Cardiac muscle cell (in vitro differentiated cells and primary cell): ENCODE results near the gene RPAP3. TPM values are rescaled to one million over a fixed set of nuclear protein-coding genes. Genes with fewer than 3 reads are reported as not detected.

Experiments used
- DNase-seq, 2 donors: peaks; one replicate each; pipeline versions ENCODE4 v3.0.0 to v3.0.0-alpha.2; 2010 to 2017; ENCODE audit warnings: low read depth in 1 of 2, low spot score in 1 of 2
- H3K27ac ChIP-seq: fragments of 200-600 bp; sonication (generic); 2 replicates; pipeline ENCODE4 v1.5.1; 2016
- H3K27me3 ChIP-seq: fragments of 200-600 bp; sonication (generic); 2 replicates; pipeline ENCODE4 v1.6.0; 2016; ENCODE audit warnings: control low read depth
- H3K36me3 ChIP-seq: fragments of 200-600 bp; sonication (generic); 2 replicates; pipeline ENCODE4 v1.5.1; 2016; ENCODE audit warnings: control low read depth
- H3K4me1 ChIP-seq: fragments of 200-600 bp; sonication (generic); 2 replicates; pipeline ENCODE4 v1.8.1; 2017; ENCODE audit warnings: low read depth, mild to moderate bottlenecking, mixed run types
- H3K4me3 ChIP-seq: fragments of 200-600 bp; sonication (generic); 2 replicates; pipeline ENCODE4 v1.5.1; 2016; ENCODE audit warnings: mild to moderate bottlenecking
- H3K9me3 ChIP-seq: fragments of 200-600 bp; sonication (generic); 2 replicates; pipeline ENCODE4 v1.5.1; 2017; ENCODE audit warnings: low read depth, mild to moderate bottlenecking, control low read depth
- CTCF ChIP-seq: IDR thresholded peaks from 2 replicates; pipeline ENCODE4 v1.5.1; 2012; ENCODE audit warnings: low read depth, mild to moderate bottlenecking, low read length
- polyA plus RNA-seq: library from polyadenylated mRNA; unstranded; fragments of >200 nt; fragmentation: Nextera tagmentation; extraction: Ambion mirVana; gene quantifications from 2 replicates; pipeline ENCODE4 v1.2.1, GENCODE V29; 2016
- total RNA-seq: library from RNA; depleted of rRNA; stranded (reverse); fragments of >200 nt; gene quantifications from 2 replicates; pipeline ENCODE4 v1.2.3, GENCODE V29; 2016

RPAP3 gene, protein sequence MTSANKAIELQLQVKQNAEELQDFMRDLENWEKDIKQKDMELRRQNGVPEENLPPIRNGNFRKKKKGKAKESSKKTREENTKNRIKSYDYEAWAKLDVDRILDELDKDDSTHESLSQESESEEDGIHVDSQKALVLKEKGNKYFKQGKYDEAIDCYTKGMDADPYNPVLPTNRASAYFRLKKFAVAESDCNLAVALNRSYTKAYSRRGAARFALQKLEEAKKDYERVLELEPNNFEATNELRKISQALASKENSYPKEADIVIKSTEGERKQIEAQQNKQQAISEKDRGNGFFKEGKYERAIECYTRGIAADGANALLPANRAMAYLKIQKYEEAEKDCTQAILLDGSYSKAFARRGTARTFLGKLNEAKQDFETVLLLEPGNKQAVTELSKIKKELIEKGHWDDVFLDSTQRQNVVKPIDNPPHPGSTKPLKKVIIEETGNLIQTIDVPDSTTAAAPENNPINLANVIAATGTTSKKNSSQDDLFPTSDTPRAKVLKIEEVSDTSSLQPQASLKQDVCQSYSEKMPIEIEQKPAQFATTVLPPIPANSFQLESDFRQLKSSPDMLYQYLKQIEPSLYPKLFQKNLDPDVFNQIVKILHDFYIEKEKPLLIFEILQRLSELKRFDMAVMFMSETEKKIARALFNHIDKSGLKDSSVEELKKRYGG
- total RNA-seq (13.9 and 24.9 TPM in 2 replicates), polyA plus RNA-seq (44.3 and 60.8 TPM in 2 replicates)

DNA sequence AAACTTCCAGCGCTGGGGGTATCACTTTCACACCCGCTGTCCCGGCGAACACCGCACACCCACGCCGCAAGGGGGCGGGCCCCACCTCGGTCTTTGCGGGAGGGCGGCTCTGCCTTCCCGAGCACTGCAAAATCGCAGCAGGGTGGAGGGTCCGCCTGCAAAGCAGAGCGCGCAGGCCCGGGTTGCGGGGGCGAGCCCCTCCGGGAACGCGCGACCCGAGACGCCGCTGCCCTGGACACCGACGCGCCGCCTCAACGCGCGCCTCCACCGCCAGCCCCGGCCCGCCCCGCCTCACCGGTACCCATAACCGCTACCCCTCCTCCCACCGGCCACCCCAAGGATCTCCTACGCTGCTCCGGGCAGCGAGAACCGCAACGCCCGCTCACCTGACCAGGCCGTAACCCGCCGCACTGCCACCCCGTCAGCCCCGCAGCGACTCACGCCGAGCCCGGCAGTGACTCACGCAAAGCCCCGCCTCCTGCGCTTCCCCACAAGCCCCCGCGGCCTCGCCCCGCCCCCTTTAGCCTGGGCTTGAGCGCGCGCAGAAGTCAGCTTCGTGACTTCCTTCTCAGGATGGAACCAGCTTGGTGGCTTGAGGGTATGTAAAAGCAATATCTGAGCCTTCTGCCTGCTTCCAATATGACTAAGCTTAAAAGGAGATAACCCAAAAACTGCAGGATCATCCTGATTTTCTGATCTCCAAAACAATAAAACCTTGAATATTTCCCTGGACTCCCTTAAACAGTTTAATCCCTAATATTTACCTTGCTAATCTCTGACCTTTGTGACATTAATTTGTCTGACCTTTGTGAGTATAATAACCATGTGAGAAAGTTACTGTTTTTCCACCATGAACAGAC lies at the start of gene RPAP3:
Gene RPAP3 (minus strand): TSS at position 465 of the 860 bp plus-strand sequence. CDS start 3,190 bp downstream, outside the sequence.
- peaks cover 5% of the 10 kb centered on the region for H3K36me3 ChIP-seq
- H3K4me3 ChIP-seq = peak within 1 kb of the TSS; percentile 82
- H3K27ac ChIP-seq = peak within 1 kb of the TSS; percentile 90
- H3K4me1 ChIP-seq = peaks cover 9% of the 10 kb centered on the region
- no peaks in the 10 kb centered on the region for H3K27me3 ChIP-seq
- no peaks in the 10 kb centered on the region for H3K9me3 ChIP-seq
- peak; percentile 94 to 97 for DNase-seq
- peak; percentile 55 for TF ChIP-seq CTCF

- no peaks in the 10 kb centered on the region for H3K4me1 ChIP-seq
- no peak for DNase-seq
- H3K36me3 ChIP-seq = no peaks in the 10 kb centered on the region
- no peaks in the 10 kb centered on the region for H3K27me3 ChIP-seq
- H3K27ac ChIP-seq = no peak overlapping the region
- no peak for TF ChIP-seq CTCF
- no peaks in the 10 kb centered on the region for H3K9me3 ChIP-seq
- no peak overlapping the region for H3K4me3 ChIP-seq
These were observed 49.1 kb upstream of the RPAP3 start for GRCh38 chr12:47754881-47755280.

DNA sequence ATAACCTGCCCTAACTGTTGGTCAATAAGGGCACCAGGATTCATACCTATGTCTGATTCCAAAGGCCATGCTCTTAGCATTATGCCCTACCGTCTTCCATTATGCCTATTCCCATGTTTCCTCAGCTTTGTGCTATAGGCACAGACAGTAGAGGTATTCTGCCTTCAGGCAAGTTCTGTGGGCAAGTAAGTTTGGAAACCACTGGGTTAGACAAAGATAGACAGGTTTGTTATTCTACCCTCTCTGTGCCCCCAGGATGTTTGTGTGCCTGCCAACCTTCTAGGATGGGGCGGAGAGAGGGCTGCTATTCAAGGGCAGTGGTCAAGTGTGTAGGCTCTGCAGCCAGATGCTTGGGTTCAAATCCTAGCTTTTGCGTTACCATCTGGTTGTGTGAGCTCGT lies 48.3 kb upstream of the RPAP3 start:
- no peak for TF ChIP-seq CTCF
- DNase-seq = no peak
- no peak overlapping the region for H3K27ac ChIP-seq
- H3K9me3 ChIP-seq = no peaks in the 10 kb centered on the region
- no peak overlapping the region for H3K4me3 ChIP-seq
- no peaks in the 10 kb centered on the region for H3K4me1 ChIP-seq
- H3K27me3 ChIP-seq = no peaks in the 10 kb centered on the region
- H3K36me3 ChIP-seq = no peaks in the 10 kb centered on the region

DNA sequence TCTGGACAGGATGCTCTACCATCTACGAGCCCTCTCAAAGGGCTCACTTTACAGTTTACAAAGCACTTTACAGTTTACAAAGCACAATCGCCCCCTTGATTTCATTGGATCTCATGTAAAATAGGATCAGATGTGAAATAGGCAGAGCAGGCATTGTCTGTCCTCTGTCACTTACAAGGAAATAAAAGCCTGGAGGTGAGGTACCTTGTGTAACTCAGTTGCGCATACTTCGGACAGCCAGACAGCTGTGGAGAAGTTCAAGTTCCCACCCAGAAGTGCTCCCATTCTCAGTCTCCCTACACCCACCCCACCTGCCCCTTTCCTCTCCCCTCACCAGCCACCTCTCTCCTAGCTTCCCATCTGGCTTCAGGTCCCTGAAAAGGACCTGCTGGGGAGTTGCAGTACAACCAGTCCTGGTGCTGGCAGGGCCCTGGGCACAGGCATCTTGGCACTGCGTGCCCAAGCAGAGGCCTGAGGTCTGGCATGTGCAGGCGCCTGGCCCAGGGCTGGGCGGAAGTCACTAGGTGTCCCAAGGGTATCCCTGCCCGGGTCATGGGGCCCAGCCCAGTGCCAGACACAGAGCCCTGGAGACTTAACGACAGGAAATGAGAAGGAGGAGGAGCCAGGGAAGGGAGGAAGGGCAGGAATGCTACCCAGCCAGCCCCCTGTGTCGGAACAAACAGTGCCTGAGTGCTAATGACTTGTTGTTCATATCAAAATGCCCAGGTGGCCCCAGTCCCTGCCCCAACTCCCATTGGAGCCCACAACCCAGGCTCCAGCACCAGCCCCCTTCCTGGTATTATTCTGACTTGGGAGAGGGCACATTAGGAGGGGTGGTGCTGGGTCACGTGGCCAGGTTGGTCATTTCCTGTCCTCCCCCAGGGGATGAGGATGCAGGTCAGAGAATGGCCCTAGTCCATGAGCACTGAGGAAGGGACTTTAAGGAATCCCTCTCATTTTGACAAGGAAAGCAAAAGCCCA lies 47.5 kb upstream of the RPAP3 start:
- peak in 1 of 2 donors; percentile 31 for DNase-seq
- Histone ChIP-seq H3K36me3 (no peaks in the 10 kb centered on the region), H3K27ac (no peak overlapping the region), H3K27me3 (no peaks in the 10 kb centered on the region), H3K4me1 (no peaks in the 10 kb centered on the region), H3K9me3 (no peaks in the 10 kb centered on the region), H3K4me3 (no peak overlapping the region)
- no peak for TF ChIP-seq CTCF
